ENCODE results near the gene ABHD16B. TPM values are rescaled to one million over a fixed set of nuclear protein-coding genes. Genes with fewer than 3 reads are reported as not detected.

The ABHD16B gene
- total and polyA plus RNA-seq, 2 of the 13 experiments (the other 11 are each of a cell fraction or from before 2014, with no cell fraction given): not detected

- TF ChIP-seq, protein P1, sequence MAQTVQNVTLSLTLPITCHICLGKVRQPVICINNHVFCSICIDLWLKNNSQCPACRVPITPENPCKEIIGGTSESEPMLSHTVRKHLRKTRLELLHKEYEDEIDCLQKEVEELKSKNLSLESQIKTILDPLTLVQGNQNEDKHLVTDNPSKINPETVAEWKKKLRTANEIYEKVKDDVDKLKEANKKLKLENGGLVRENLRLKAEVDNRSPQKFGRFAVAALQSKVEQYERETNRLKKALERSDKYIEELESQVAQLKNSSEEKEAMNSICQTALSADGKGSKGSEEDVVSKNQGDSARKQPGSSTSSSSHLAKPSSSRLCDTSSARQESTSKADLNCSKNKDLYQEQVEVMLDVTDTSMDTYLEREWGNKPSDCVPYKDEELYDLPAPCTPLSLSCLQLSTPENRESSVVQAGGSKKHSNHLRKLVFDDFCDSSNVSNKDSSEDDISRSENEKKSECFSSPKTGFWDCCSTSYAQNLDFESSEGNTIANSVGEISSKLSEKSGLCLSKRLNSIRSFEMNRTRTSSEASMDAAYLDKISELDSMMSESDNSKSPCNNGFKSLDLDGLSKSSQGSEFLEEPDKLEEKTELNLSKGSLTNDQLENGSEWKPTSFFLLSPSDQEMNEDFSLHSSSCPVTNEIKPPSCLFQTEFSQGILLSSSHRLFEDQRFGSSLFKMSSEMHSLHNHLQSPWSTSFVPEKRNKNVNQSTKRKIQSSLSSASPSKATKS (CRISPR knock-in tag; IDR thresholded peaks at IDR 0.05): no peak
- no peak for TF ChIP-seq SOX13 (IDR thresholded peaks at IDR 0.05)
- no peak for TF ChIP-seq SOX13 (CRISPR knock-in tag; conservative IDR thresholded peaks at IDR 0.05 in 1 of 2, IDR thresholded peaks at IDR 0.05 in 1 of 2)
- peak; percentile 68 for TF ChIP-seq BCL3 (CRISPR knock-in tag; IDR thresholded peaks at IDR 0.05)
- TF ChIP-seq ZNF883 (CRISPR knock-in tag; IDR thresholded peaks at IDR 0.05; ENCODE audit: not compliant biosample characterization): peak; percentile 76
- peak; percentile 78; the same call in 1 of the 2 replicates for TF ChIP-seq ZNF749 (CRISPR knock-in tag; IDR thresholded peaks at IDR 0.05; ENCODE audit: borderline replicate concordance)
- no peak for TF ChIP-seq ATM (IDR thresholded peaks at IDR 0.05; ENCODE audit: borderline replicate concordance)
- TF ChIP-seq ZNF367 (CRISPR knock-in tag; IDR thresholded peaks at IDR 0.05; ENCODE audit: borderline replicate concordance): no peak
- peak; percentile 85; the same call in 1 of the 2 replicates for TF ChIP-seq KDM1A (CRISPR knock-in tag; IDR thresholded peaks at IDR 0.05)
- no peak for TF ChIP-seq SMYD3 (CRISPR knock-in tag; IDR thresholded peaks at IDR 0.05)
- peak; percentile 90 for TF ChIP-seq ZNF777 (CRISPR knock-in tag; IDR thresholded peaks at IDR 0.05)
- TF ChIP-seq, protein P2, sequence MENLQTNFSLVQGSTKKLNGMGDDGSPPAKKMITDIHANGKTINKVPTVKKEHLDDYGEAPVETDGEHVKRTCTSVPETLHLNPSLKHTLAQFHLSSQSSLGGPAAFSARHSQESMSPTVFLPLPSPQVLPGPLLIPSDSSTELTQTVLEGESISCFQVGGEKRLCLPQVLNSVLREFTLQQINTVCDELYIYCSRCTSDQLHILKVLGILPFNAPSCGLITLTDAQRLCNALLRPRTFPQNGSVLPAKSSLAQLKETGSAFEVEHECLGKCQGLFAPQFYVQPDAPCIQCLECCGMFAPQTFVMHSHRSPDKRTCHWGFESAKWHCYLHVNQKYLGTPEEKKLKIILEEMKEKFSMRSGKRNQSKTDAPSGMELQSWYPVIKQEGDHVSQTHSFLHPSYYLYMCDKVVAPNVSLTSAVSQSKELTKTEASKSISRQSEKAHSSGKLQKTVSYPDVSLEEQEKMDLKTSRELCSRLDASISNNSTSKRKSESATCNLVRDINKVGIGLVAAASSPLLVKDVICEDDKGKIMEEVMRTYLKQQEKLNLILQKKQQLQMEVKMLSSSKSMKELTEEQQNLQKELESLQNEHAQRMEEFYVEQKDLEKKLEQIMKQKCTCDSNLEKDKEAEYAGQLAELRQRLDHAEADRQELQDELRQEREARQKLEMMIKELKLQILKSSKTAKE (CRISPR knock-in tag; IDR thresholded peaks at IDR 0.05; ENCODE audit: borderline replicate concordance): no peak
- TF ChIP-seq ZNF234 (CRISPR knock-in tag; conservative IDR thresholded peaks at IDR 0.05): no peak
- TF ChIP-seq, protein P3, sequence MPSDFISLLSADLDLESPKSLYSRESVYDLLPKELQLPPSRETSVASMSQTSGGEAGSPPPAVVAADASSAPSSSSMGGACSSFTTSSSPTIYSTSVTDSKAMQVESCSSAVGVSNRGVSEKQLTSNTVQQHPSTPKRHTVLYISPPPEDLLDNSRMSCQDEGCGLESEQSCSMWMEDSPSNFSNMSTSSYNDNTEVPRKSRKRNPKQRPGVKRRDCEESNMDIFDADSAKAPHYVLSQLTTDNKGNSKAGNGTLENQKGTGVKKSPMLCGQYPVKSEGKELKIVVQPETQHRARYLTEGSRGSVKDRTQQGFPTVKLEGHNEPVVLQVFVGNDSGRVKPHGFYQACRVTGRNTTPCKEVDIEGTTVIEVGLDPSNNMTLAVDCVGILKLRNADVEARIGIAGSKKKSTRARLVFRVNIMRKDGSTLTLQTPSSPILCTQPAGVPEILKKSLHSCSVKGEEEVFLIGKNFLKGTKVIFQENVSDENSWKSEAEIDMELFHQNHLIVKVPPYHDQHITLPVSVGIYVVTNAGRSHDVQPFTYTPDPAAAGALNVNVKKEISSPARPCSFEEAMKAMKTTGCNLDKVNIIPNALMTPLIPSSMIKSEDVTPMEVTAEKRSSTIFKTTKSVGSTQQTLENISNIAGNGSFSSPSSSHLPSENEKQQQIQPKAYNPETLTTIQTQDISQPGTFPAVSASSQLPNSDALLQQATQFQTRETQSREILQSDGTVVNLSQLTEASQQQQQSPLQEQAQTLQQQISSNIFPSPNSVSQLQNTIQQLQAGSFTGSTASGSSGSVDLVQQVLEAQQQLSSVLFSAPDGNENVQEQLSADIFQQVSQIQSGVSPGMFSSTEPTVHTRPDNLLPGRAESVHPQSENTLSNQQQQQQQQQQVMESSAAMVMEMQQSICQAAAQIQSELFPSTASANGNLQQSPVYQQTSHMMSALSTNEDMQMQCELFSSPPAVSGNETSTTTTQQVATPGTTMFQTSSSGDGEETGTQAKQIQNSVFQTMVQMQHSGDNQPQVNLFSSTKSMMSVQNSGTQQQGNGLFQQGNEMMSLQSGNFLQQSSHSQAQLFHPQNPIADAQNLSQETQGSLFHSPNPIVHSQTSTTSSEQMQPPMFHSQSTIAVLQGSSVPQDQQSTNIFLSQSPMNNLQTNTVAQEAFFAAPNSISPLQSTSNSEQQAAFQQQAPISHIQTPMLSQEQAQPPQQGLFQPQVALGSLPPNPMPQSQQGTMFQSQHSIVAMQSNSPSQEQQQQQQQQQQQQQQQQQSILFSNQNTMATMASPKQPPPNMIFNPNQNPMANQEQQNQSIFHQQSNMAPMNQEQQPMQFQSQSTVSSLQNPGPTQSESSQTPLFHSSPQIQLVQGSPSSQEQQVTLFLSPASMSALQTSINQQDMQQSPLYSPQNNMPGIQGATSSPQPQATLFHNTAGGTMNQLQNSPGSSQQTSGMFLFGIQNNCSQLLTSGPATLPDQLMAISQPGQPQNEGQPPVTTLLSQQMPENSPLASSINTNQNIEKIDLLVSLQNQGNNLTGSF (CRISPR knock-in tag; IDR thresholded peaks at IDR 0.05): no peak
- TF ChIP-seq HNRNPUL1 (IDR thresholded peaks at IDR 0.05; ENCODE audit: low read depth, low read length): no peak
- TF ChIP-seq ZNF816 (CRISPR knock-in tag; IDR thresholded peaks at IDR 0.05; ENCODE audit: borderline replicate concordance): no peak
- no peak for TF ChIP-seq HNRNPL (IDR thresholded peaks at IDR 0.05; ENCODE audit: low read depth, low read length)
- peak; percentile 36 for TF ChIP-seq ZNF263 (CRISPR knock-in tag; IDR thresholded peaks at IDR 0.05)
Measured at GRCh38 chr20:63894358-63895201, 33.3 kb downstream of the ABHD16B start, which contains the start of gene DNAJC5 (continued).

All from HepG2 (cell line).